HG03064 (cell line): ENCODE measurements around the gene BCL11B.

Experiments used
- ATAC-seq: cut with Tn5 transposase; IDR thresholded peaks from one replicate; pipeline ENCODE4 v1.9.1; 2021; ENCODE audit warnings: low read depth; ENCODE audit not compliant: unreplicated experiment

Gene BCL11B

DNA sequence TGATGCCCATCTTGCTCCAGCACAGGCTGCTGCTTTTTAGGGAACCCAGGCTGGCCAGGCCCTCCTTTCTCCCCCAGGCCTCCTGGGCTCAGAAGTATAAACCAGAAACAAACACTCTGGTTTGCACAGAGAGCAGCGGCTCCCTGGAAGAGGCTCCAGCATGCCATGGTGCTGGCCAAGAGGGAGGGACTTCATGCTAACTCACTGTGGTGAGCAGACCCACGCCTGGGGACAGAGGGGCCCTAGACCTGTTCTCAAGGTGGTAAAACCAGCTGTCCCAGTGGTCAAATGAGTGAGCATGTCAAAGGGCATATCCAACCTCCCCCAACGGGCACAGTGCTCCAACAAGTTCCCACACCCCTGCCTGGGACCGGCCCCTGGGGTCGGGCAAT is 15.5 kb downstream of the BCL11B start:
- ATAC-seq, result no peak

DNA sequence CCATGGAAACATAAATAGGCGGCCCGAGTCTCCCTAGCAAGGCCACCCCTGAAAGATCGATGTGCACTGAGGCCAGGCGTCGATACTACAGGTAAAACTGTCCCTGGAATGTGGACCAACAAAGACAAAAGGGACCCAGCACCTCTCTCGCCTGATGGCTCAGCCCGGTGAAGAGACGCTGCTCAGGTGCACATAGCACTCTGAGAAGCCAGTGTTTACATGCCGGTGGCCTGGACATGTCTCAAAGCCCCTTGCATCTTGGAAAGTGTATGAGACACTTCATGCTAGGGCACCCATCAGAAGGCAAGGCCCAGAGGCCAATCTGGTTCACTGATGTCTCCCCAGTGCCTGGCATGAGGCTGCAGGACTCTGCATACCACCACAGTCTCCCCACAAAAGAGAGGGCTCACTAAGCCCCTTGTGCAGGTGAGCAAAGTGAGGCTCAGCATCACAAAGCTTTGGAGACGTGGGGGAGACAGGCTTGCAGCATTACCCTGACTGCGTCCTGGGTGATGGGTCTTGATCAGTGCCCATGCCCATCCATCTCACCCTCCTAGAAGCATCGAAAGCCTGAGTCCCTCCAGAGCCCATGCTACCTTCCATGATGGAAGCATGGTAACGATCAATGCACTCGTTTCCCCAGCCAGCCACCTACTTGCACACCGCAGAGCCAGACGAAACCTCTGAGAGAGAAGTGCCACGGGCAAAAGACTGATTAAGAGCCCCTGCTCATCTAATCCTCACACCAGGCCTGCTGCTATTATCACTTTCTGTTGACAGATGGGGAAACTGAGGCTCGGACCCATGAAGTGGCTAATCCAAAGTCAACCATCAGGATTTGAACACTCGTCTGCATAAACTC is 16.1 kb downstream of the BCL11B start:
- ATAC-seq, result no peak

DNA sequence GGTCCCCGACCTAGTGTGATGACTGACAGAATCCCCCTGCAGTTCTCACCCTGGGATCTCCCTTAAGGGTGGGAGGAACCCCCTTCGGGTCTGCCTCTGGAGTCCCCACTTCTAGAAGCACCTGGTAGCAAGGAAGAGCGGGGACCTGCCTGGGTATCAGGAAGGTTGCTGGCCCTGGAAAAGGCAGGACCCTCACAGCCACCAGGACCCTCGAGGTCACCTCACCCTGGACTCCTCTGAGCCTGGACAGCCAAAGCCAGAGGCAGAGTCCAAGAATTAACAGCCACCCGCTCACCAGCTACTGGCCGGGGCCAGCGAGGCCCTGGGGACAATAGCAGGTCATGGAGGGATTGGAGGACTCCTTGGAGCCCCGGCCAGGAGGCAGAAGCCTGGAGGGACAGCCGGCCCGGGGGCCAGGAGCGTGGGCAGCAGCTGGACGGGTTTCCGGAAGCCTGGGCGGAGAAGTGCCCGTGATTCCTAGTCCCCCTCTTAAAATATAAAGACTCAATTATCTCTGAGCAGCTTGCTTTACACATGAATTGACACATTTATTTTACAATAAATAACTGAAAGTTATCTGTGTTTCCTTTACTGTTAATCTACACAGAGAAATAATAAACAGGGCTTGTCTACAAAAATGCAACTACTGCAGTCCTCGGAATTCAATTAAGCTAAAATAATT is 17.5 kb downstream of the BCL11B start:
- ATAC-seq, result no peak

DNA sequence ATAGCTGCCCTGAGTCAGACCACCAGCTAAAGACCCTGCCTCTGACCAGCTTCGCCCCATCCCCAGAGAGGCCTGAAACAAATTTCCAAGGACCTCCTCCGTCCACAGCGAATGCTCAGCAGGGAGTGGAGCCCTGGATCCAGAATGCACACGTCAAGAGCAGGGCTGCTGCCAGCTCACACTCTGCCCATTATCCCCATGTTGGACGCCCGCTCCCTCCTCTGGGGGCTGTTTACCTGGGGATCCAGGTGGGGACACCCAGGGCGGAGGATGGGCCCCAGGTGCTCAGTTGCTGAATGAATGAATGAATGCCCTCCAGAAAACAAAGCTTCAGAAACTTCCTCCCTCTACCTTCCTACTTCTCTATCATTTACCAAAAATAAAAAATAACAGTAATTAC is 18.1 kb downstream of the BCL11B start:
- no peak for ATAC-seq

DNA sequence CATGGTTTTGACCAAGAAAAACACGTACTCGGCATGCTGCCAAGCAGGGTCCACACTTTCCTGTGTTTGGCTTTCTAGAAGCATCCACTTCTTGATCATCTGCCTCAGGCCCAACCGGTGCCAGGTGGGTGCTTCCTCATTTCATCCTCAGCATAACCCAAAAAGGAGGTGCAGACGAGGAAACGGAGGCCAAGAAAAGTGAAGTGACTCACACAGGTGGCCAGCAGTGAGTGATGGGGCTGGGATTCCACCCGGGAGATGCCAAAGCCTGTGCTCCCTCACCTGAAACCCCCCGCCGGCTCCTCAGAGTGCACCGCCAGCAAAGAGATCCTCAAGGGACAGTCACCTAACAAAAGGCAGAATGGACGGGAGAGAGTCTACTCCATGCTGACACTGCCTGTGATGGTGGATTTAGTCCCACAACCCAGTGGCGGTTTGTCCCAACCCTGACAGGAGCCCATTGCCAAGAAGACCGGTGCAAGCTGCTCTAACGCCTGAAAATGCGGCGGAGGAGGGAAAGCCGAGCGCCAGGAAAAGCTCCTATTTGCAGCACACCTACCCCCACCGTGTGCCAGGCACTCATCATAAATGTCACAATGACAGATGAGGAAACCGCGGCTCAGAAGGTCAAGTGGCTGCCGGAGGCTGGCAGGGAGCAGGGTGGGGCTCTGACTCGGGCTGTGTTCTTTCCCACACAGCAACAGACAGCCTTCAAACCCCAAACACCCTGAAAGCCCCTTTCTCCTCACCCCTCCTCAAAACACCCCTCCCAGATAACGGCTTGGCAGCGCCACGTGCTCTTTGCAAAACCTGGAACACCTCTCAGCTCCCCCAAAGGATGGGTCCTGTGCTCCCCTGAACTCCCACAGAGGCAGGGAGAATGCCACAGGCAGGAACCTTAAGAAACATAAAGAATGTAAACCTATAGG is 18.8 kb downstream of the BCL11B start:
- no peak for ATAC-seq

DNA sequence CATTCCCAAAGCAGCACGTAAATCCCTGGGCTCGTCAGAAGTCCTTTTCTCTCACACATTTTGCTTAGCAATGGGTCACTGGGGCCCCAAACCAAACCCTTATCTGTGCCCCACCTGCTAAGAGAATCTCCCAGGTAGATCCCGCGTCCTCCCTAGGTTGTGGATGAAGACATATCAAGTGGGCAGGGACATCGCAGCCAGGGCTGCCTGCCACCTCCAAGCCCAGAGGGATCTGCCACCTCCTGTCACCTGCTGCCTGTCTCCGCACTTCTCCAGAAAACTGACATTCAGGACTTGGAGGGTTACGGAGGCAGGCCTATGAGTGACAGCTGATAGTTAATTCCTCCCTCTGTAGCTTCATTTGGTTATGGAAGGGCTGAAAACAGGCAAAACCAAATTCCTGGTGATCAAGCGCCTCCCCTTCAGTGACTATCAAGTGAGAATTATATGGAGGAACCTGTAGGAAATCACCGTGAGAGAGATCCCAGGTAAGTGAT is 19.5 kb downstream of the BCL11B start:
- ATAC-seq, result no peak

DNA sequence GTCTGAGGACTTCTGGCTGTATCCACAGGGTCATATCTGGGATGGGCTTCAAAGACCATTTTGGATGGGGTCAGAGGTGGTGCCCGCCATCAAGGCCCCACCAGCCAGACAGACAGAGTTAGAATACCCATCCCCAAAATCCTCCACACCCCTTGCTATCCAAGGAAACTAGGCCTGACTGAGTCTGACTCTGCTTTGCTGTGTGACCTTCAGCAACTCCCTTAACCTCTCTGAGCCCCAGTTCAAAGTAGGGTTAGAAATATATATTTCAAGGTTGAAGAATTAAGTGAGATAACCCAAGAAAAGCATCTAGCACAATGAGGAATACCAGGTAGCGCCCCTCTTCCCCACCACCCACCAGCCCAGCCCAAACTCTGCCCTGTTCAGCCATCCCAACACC is 20.3 kb downstream of the BCL11B start:
- no peak for ATAC-seq

DNA sequence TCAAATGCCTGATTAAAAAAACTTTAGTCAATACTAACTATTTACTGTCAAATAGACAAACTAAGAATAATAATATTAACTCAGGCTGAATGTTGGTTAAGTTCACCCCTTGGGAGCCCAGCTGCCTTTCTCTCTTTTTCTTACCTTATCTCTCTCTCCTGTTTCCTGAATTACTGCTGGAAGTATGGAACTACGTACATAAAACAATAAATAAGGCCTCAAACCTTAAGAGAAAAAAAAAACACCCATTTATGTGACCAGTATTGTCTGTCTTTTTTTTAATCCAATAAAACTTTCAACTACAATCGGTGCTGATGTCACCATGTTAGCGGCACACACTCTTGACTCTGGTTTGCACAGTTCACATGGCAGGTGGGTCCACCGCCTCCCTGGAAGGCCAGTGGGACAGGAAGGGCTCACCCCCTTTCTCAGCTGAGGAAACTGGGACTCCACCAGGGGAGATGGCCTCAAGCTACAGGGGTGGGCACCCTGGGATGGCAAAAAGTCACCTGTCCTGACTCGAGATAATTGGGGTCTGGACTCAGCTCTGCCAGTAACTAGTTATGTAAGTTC is 21.3 kb downstream of the BCL11B start:
- no peak for ATAC-seq

DNA sequence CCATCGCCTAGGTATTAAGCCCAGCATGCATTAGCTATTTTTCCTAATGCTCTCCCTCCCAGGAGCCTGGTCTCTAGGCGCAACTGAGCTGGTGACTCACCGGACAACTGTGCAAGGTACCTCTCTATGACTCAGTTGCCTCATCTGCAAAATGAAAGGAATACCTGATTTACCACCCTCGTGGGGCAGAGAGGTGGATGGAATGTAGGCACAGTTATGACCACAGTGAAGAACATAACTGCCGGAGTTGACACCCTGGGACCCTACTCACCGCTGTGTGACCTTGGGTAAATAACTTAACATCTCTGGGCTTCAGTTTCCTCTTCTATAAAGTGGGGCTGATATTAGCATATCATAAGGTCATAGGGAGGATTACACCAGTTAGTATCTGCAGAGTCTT is 22.6 kb downstream of the BCL11B start:
- no peak for ATAC-seq

DNA sequence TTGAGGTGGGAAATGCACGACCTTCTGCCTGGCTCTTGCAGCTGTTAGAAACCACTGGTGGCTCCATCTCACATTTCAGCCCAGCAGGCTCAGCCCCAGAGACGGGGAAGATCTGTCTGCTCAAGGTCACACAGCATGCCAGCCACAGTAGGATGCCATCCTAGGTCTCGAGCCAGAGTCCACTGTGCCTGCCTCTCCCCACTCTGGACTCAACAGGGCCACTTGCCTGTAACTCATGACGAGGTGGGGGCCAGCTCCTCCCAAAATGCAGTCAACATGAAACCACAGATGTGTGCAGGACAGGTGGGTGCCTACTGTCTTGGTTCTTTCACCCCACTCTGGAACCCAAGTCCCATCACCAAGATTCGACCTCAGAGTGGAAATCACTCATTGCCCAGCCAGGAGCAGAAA is 23.2 kb downstream of the BCL11B start:
- ATAC-seq, result no peak

DNA sequence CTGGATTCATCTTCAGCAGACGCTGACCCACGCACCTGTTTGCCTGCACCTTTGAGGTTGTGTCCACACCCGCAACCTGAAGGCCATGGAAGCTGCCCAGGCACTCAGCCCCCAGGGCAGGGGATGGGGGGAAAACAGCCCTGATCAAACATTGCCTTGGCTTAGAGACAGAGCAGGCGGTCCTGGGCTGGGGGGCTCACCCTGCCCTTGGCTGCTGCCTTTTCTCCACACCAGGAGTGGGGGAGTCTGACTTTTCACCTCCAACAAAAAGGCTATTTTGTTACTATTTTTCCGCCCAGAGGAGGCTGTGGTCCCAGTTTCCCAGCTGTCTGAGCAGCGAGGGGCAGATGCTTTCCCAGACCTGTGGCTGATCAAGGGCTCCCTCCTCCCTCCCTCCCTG is 24.2 kb downstream of the BCL11B start:
- no peak for ATAC-seq

DNA sequence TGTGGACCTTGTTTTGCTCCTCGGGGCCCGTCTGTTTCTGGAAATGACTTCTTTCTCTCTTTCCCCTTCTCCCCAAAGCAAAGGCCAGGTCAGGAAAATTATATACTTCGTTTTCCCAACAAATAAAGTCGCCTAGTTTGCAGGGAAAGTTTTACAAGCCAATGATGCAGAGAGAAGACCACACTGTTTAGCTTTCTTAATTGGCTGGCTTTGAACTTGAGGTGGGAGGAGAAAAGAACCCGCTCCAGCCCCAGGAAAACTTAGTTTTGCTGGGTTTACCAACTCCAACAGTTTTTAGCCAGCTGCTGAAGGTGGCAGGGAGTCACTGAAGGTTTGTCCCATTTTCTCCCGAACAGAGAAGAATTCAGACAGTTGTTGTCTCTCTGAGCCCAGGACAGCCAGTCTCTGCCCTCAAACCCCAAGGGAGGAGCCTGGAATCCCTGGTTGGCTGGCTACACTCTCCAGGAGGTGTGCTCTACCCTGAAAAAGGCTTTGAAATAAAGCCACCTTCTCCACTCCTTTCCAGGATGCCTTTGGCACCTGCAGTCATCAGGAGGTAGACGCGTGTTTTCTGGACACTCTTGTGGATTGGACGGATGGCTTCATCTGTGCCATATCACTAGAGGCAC is 24.8 kb downstream of the BCL11B start:
- ATAC-seq, result no peak

DNA sequence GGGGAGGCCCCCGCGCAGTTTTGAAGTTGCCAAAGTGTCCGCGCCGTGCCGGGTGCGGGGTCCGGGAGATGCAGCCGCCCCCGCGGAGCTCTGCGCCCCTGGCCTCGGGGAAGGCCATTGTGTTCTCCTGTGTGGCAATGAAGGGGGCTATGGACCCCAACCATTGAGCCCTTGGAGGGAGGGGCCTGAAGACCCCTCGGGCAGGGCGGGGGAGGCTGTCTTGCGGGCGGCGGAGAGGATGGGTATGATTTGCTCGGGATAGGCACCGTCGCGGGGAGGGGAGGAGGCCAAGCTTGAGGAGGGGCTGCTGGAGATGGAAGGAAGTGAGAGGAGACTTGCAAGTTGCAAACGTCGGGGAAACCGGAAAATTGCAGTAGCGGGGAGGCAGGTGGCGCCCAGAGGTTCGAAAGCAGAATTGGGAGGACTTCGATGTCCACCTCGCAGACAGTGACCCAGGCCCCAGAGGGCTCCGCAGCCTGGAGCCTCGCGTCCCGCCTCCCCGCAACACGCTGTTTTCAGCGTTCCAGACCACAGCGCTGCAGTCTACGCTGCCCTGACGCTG is 25.4 kb downstream of the BCL11B start:
- no peak for ATAC-seq

DNA sequence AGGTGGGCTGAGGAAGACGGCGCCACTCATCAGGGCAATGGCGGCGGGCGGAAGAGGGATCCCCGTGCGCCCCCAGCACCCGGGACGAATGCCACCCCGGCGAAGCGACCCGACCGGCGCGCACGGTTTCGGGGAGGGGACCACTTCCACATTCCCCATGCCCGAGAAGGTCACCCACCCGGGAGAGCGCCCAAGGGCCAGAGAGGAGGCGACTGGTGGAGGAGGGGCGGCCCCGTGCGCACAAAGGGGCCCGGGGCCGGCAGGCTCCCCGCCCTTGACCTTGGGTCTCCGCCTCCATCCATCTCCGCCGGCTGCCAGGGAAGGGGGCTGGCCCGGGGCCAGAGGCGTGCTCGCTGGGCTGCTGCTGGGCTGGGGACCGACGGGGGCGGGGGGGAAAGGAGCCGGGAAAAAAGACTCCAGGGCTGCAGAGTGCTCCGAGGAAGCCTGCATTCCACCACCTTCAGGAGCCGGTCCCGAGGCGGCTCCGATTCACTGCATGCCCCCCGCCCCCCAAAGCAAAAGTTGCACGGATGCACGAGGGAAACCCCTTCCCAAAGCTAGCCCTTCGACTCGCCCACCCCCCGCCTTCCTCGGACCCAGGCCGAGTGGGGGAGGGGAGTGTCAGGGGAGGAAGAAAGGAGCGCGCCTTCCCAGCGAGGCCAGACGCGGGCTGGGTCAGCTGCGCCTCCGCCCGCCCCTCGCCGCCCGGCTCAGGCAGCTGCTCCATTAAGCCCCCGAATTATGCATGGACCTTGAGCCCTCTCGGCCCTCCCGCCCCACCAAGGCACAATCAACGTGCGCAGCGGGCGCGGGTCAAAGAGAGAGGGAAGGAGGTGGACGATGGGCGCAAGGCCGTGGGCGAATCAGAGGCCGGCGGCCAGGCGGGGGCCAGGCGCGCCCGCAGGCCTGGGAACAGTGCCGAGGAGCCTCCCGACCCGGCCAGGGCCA is 26.2 kb downstream of the BCL11B start:
- no peak for ATAC-seq

DNA sequence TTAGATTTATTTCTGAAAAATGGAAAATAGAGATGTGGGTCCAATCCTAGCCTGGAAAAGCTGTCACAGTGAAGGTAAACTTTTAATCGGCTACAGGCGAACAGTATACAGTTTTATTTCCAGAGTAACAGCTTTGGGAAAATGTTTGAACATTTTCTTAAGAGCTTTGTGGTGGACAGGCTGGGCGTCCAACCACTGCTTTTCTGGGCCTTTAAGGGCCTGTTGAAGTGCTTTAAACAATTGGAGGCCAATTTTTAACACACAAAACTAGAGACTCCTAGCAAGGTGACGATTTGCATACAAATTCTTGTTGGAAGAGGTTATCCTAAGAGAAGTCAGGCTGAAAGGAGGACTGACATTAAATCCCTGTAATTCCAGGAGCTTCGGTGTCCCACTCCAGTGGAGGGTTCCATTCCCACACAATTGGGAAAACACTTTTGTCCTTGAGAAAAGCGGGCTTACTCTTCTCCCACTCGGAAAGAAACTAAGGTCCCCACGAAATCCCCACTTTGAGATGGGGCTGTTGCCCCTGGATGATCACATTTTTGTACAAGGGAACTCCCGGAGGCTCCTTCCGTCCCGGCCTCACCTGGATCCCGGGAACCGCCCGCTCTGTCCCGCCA is 26.9 kb downstream of the BCL11B start:
- ATAC-seq, result no peak

DNA sequence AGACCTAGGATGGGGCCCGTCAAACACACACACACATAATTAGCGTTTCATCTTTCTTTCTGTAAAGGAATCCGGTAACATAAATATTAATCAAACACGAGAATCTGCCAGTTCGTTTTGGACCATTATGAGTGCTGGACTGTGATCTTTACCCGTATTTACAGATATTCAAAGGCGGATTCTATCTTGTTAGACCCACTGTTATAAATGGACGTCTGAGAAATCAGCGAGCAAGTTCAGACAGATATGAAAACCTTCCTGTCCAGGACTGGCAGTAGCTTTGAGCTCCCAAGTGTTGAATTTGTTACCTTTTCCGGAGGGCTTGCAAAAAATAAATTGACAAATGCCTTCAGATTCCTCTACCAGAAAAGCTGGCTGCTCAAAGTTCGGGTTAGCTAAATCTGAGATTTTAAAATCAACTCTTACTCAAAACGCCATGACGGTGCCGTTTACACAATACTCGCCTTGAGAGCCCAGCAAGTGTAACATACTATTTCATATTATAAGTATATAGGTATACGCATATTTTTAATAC is 27.6 kb downstream of the BCL11B start:
- no peak for ATAC-seq

DNA sequence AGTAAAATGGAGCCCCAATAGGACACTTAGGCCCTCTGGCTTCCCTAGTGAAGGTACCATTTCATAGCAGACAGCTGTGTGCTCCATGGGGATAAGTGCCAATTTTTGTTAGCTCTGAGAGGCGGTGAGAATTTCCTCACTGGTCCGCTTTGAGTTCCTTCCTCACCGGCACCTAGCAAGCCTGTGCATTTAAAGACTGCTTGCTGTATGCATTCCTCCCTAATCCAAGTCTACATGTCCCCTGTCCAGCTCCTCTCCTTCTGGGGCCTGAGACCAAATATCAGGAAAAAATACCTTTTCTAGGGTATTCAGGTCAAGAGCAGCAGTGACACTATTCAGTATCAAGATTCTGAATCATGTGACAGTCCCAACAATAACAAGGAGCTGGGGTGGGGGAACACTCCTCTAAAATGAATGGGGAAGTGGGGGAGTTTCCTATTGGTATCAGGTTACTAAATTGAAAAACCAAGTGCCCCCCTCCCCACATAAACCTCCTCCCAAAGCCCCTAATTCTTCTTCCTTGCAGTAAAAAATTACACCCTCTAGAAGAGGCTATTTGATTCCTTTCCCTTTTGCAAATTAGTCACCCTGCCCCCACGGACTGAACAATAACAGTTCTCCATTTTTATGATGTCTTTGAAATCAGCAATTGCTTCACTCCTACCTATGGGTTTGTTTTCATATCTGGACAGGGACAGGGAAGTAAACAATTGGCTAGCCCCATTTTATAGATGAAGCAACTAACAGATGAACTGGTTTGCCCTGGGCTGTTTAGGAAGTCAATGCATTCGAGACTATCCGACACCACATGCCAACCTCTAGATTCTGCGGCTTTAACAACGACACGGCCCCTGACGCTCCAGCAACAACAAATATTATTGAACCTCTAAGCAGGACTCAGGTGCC is 28.9 kb downstream of the BCL11B start:
- ATAC-seq, result no peak
